Heart left ventricle (tissue), 16 donors: ENCODE results near the gene KLHL18. TPM values are rescaled to one million over a fixed set of nuclear protein-coding genes. Genes with fewer than 3 reads are reported as not detected.

ENCODE experiments used
- ATAC-seq, 4 donors: fragments of 200-7000 bp; cut with Tn5 transposase; one replicate each; pipeline ENCODE4 v1.9.1; 2020 to 2022; ENCODE audit warnings: moderate library complexity in 4 of 4, mild to moderate bottlenecking in 3 of 4, moderate number of reproducible peaks in 1 of 4
- DNase-seq, 5 donors: peaks; one replicate each; pipeline ENCODE4 v3.0.0-alpha.2; 2020
- H3K27ac ChIP-seq, 12 donors: fragments of 200-600 bp; sonication (generic) in 4 of 12; one replicate each; pipeline versions ENCODE4 v1.5.0 to v1.8.0; 2016 to 2022; ENCODE audit warnings: mild to moderate bottlenecking in 2 of 12
- H3K27me3 ChIP-seq, 9 donors: fragments of 200-600 bp; sonication (generic) in 2 of 9; one replicate each; pipeline versions ENCODE4 v1.5.1 to v1.8.0; 2016 to 2022; ENCODE audit warnings: mild to moderate bottlenecking in 3 of 9
- H3K36me3 ChIP-seq, 9 donors: fragments of 200-600 bp; sonication (generic) in 2 of 9; one replicate each; pipeline versions ENCODE4 v1.5.0 to v1.8.0; 2018 to 2022; ENCODE audit warnings: mild to moderate bottlenecking in 2 of 9
- H3K4me1 ChIP-seq, 12 donors: fragments of 200-600 bp; sonication (generic) in 4 of 12; one replicate each; pipeline versions ENCODE4 v1.5.0 to v1.8.0; 2016 to 2022; ENCODE audit warnings: mild to moderate bottlenecking in 3 of 12
- H3K4me3 ChIP-seq, 12 donors: fragments of 200-600 bp; sonication (generic) in 4 of 12; one replicate each; pipeline versions ENCODE4 v1.5.0 to v1.8.0; 2017 to 2022; ENCODE audit warnings: mild to moderate bottlenecking in 9 of 12, moderate library complexity in 4 of 12
- H3K9me3 ChIP-seq, 12 donors: fragments of 200-600 bp; sonication (generic) in 4 of 12; one replicate each; pipeline versions ENCODE4 v1.5.0 to v1.8.0; 2016 to 2022; ENCODE audit warnings: mild to moderate bottlenecking in 1 of 12
- POLR2A ChIP-seq, 2 donors: fragments of 450-650 bp; IDR thresholded peaks; one replicate each; pipeline ENCODE4 v1.6.1; 2017; ENCODE audit warnings: antibody characterized with exemption in 2 of 2, mild to moderate bottlenecking in 2 of 2, moderate library complexity in 2 of 2
- WGBS, 4 donors: extraction: QIAGEN DNeasy Blood & Tissue Kit in 2 of 4; methylation state at CpG; one replicate each; pipeline versions ENCODE4 v1.1.5 to v1.1.7; 2013 to 2018; 5-methylcytosine and 5-hydroxymethylcytosine counted together
- intact Hi-C, 10 donors: fragments of 100-400 bp; cut with DNase I; formaldehyde crosslinking; loops; one replicate each; pipeline versions ENCODE4 v1.11.1 to v1.14.2; 2022
- polyA plus RNA-seq, 2 donors: library from polyadenylated mRNA; stranded (reverse); fragments of 200-250 nt; gene quantifications; one replicate each; pipeline ENCODE4 v1.2.3, GENCODE V29; 2013
- total RNA-seq, 9 donors: library from RNA; depleted of rRNA in 2 of 9; stranded (reverse); fragments of >200 nt in 2 of 9; fragmentation: NEBNext Ultra II Directional in 3 of 9; extraction: Animal tissue kit (Norgen Biotek cat#: 25700) in 3 of 9; gene quantifications; one replicate each; pipeline versions ENCODE4 v1.1.0 to v1.2.4, GENCODE V29; 2016 to 2023
- TF ChIP-seq, protein P1 (sequence below), 12 donors: fragments of 200-600 bp; sonication (generic) in 4 of 12; IDR thresholded peaks; one replicate each; pipeline versions ENCODE4 v1.5.0 to v1.8.0; 2018 to 2022; ENCODE audit warnings: antibody characterized with exemption in 12 of 12, mild to moderate bottlenecking in 5 of 12
- donor health status: ischemic (EF 13 %, LVEDD 7.1; RV severe dilation, severe dysfunction).
- donor health status: healthy with polysubstance abuse.
- donor health status: DM: no; HTN: yes; CAD: no.
- donor health status: DM: no; HTN: no; CAD: no.
- donor health status: ischemic (EF 25% LVEDD 6.9; RV normal size, moderate dysfunction).
- donor health status: ischemic (EF 25% LVEDD 5.7; RV mildly dilated, moderate dysfunction).
- donor health status: healthy.
- donor health status: DM: yes; HTN: yes; CAD: no.
- donor health status: ischemic (EF 35%, LVEDD 5.7; RV mildly dilated, moderate dysfunction).
- donor health status: nonischemic (EF 11% LVEDD 7.7; RV severe dilation, severe dysfunction).
- donor health status: DM: yes; HTN: yes; CAD: no.
- donor health status: PGD.
- donor health status: ischemic (EF 29% LVEDD 5.4; RV normal size, mild dysfunction).
- donor health status: nonischemic (EF 23%, LVEDD 6.1; RV moderate dilation, normal function).

The KLHL18 gene
- total and polyA plus RNA-seq, 11 donors: 15.2 to 109 (median 45.9) TPM

DNA sequence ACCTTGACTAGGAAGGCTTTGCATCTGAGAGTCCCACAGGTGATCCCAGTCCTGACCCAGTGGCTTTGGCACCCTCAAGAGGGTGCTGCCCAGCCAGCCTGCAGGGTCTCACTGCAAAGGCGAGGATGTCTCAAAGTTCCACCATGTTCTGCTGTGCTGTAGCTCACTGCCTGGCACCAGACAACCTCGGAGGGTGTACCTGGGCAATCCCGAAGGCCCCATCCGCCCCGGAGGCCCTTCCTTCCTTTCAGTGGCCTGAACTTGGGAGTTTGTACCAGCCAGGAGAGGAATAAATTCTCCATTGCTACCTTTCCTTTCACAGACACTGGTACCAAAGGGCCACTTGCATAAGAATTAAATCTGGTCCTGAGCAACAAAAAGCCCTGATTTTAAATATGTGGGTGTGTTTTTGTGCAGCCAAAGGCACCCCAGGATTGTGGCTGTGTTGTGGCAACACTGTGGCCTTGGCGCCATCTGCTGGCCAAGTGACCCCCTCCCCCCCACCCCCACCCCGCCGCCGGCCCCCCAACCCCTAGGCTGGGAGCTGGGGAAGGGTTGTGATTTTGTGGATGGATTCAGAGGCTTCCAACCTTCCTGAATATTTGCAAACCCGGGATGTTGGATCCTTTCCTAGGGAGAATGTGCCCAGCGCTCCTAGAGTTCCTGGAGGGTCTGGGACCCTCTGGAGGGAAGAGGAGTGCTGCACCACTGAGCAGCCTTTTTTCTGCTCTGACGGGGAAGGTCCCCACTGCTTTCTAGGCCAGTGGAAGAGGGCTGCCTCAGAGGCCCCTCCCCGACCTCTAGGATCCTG lies 88.3 kb downstream of the KLHL18 start:
- peaks cover 0 to 10% (median 0%) of the 10 kb centered on the region in 9 donors for H3K27me3 ChIP-seq
- TF ChIP-seq, protein P1, sequence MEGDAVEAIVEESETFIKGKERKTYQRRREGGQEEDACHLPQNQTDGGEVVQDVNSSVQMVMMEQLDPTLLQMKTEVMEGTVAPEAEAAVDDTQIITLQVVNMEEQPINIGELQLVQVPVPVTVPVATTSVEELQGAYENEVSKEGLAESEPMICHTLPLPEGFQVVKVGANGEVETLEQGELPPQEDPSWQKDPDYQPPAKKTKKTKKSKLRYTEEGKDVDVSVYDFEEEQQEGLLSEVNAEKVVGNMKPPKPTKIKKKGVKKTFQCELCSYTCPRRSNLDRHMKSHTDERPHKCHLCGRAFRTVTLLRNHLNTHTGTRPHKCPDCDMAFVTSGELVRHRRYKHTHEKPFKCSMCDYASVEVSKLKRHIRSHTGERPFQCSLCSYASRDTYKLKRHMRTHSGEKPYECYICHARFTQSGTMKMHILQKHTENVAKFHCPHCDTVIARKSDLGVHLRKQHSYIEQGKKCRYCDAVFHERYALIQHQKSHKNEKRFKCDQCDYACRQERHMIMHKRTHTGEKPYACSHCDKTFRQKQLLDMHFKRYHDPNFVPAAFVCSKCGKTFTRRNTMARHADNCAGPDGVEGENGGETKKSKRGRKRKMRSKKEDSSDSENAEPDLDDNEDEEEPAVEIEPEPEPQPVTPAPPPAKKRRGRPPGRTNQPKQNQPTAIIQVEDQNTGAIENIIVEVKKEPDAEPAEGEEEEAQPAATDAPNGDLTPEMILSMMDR (IDR thresholded peaks at IDR 0.05): peak; percentile 25 to 62 (median 49)
- no peak for TF ChIP-seq POLR2A (IDR thresholded peaks at IDR 0.05)
- H3K36me3 ChIP-seq: no peaks in the 10 kb centered on the region
- ATAC-seq (peak in 2 of 4 donors; percentile 35 to 41), DNase-seq (no peak)
- intact Hi-C loops: loop anchor here in 1 of 10 donors (10.0 kb wide), 1 partner anchor 666 kb away; the partner anchor contains the start of gene TMIE
- H3K27ac ChIP-seq: no peak overlapping the region
- no peaks in the 10 kb centered on the region for H3K9me3 ChIP-seq
- no peak overlapping the region for H3K4me3 ChIP-seq
- H3K4me1 ChIP-seq: peaks cover 0 to 10% (median 0%) of the 10 kb centered on the region in 12 donors
- WGBS, 4 donors: 28 to 34% (median 33%) methylated on average over 11 to 13 of the region's 13 CpGs

DNA sequence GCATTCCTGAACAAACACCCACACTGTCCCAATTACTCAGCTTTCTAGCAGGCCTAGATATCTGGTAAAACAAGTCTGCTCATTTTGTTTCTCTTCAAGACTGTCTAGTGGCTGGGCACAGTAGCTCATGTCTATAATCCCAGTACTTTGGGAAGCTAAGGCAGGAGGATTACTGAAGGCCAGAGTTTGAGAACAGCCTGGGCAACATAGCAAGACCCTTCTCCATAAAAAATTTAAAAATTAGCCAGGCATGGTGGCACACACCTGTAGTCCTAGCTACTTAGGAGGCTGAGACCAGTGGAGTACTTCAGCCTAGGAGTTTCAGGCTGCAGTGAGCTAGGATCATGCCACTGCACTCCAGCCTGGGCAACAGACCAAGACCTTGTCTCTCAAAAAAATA lies 91.8 kb downstream of the KLHL18 start:
- Histone ChIP-seq H3K4me3 (no peak overlapping the region), H3K4me1 (peaks cover 0 to 33% (median 3%) of the 10 kb centered on the region in 12 donors), H3K27ac (no peak overlapping the region), H3K36me3 (no peaks in the 10 kb centered on the region), H3K27me3 (peaks cover 0 to 10% (median 0%) of the 10 kb centered on the region in 9 donors), H3K9me3 (no peaks in the 10 kb centered on the region)
- intact Hi-C loops: loop anchor here in 1 of 10 donors (10.0 kb wide), 1 partner anchor 670 kb away; the partner anchor contains the start of gene TMIE
- DNase-seq: no peak
- no peak for ATAC-seq
- TF ChIP-seq, protein P1 (IDR thresholded peaks at IDR 0.05): no peak
- no peak for TF ChIP-seq POLR2A (IDR thresholded peaks at IDR 0.05)

DNA sequence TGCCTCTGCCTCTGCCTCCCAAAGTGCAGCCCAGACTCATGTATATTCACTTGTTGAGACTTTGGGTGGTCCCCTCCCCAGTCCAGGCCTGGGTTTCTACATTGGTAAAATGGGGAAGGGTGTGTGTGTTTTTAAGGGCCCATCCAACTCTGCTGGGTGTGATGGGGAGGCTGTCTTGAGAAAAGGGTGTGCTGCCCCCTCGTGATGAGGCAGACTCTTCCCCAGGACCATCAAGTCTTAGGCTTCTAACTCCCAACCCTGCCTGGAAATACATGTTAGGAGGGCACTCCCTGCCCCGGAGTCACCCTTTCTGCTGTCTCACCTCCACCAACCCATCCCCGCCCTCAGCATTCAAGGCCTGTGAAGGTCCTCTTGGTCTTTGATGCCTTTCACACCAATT lies 93.6 kb downstream of the KLHL18 start:
- intact Hi-C loops: loop anchor here in 1 of 10 donors (10.0 kb wide), 1 partner anchor 672 kb away; the partner anchor contains the start of gene TMIE
- whole genome bisulfite sequencing, 4 donors: 75 to 80% (median 79%) methylated on average over 3 of the region's 3 CpGs
- H3K4me3 ChIP-seq: no peak overlapping the region
- peaks cover 0 to 39% (median 9%) of the 10 kb centered on the region in 12 donors for H3K4me1 ChIP-seq
- no peaks in the 10 kb centered on the region for H3K27me3 ChIP-seq
- H3K9me3 ChIP-seq: no peaks in the 10 kb centered on the region
- H3K36me3 ChIP-seq: no peaks in the 10 kb centered on the region
- DNase-seq (no peak), ATAC-seq (no peak)
- TF ChIP-seq, protein P1 (IDR thresholded peaks at IDR 0.05): no peak
- TF ChIP-seq POLR2A (IDR thresholded peaks at IDR 0.05): no peak
- H3K27ac ChIP-seq: no peak overlapping the region

DNA sequence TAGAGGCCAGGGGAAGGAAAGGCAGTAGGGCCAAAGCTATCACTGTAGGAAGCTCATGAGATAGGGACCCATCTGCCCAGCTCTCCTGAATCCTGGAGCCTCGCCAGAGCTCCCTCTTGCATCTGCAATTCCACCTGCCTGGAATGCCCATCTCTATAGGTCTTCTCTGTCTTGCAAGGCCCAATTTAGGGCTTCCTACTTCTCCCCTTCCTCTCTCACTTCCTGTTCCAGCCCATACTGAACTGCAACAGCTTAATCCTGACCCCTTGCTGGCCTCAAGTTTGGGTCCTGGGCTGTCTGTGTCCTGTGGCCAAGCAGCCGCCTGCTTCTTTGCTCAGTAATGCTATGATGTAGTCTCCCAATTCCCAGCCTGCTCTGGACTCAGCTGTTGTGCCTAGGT lies 94.4 kb downstream of the KLHL18 start:
- Histone ChIP-seq H3K4me1 (peaks cover 0 to 39% (median 17%) of the 10 kb centered on the region in 12 donors), H3K9me3 (no peaks in the 10 kb centered on the region), H3K27me3 (no peaks in the 10 kb centered on the region), H3K4me3 (no peak overlapping the region), H3K36me3 (no peaks in the 10 kb centered on the region), H3K27ac (no peak overlapping the region)
- DNase-seq: no peak
- ATAC-seq: no peak
- TF ChIP-seq, protein P1 (IDR thresholded peaks at IDR 0.05): no peak
- no peak for TF ChIP-seq POLR2A (IDR thresholded peaks at IDR 0.05)
- WGBS, 4 donors: 72 to 91% (median 90%) methylated on average over 2 of the region's 2 CpGs
- intact Hi-C loops: loop anchor here in 1 of 10 donors (10.0 kb wide), 1 partner anchor 672 kb away; the partner anchor contains the start of gene TMIE
